Prostate gland (tissue), 2 donors: ENCODE results near the gene HUNK.

ENCODE experiments used
- CTCF ChIP-seq, 4 experiments: fragments of 200-600 bp in 2 of 4; fragments of 450-650 bp in 2 of 4; sonication (generic) in 2 of 4; IDR thresholded peaks; 1 replicate in 3 of 4; 2 replicates in 1 of 4; pipeline ENCODE4 v1.5.1; 2016 to 2019; ENCODE audit warnings: antibody characterized with exemption in 4 of 4, mild to moderate bottlenecking in 2 of 4, moderate library complexity in 2 of 4
- POLR2A ChIP-seq: fragments of 450-650 bp; IDR thresholded peaks from one replicate; pipeline ENCODE4 v1.6.1; 2016; ENCODE audit warnings: antibody characterized with exemption, mild to moderate bottlenecking
- POLR2AphosphoS5 ChIP-seq: sonication (generic); formaldehyde crosslinking; IDR thresholded peaks from one replicate; pipeline ENCODE4 v1.6.1; 2017; ENCODE audit warnings: antibody characterized with exemption

GRCh38 chr21:31838586-31839355 lies 34.0 kb upstream of the HUNK start:
- no peak for TF ChIP-seq CTCF (IDR thresholded peaks at IDR 0.05)
- TF ChIP-seq POLR2A, result no peak
- TF ChIP-seq POLR2AphosphoS5, result no peak
